Mammary epithelial cell (primary cell): ENCODE results near the gene FXYD2.

Experiments used
- CTCF ChIP-seq, 2 donors: IDR thresholded peaks in 1 of 2; conservative IDR thresholded peaks in 1 of 2; 2 replicates each; pipeline ENCODE4 v1.5.1; 2011 to 2012; ENCODE audit warnings: inconsistent platforms in 2 of 2, low read length in 2 of 2, mild to moderate bottlenecking in 2 of 2, control low read depth in 1 of 2, low read depth in 1 of 2; ENCODE audit not compliant: insufficient read depth in 1 of 2; ENCODE audit errors: extremely low read depth in 1 of 2
- EZH2 ChIP-seq: IDR thresholded peaks from 2 replicates; pipeline ENCODE4 v1.6.1; 2012; ENCODE audit warnings: low read length, inconsistent platforms, borderline replicate concordance

GRCh38 chr11:117869604-117870003 lies 45.1 kb upstream of the FXYD2 start:
- no peak for TF ChIP-seq EZH2
- TF ChIP-seq CTCF (conservative IDR thresholded peaks at IDR 0.05 in 1 of 2, IDR thresholded peaks at IDR 0.05 in 1 of 2; ENCODE audit: extremely low read depth in 1 of 2, insufficient read depth in 1 of 2, low read depth in 1 of 2, low read length in 2 of 2): no peak
